ENCODE results near the gene JARID2.

JARID2 gene

GRCh38 chr6:15242937-15243614 lies 2.8 kb upstream of the JARID2 start:
- H3K27ac Mint-ChIP-seq: no peak overlapping the region
- peaks cover 13% of the 10 kb centered on the region for H3K36me3 Mint-ChIP-seq (ENCODE audit: low read depth)
- ATAC-seq (no peak), DNase-seq (no peak)
- H3K27me3 Mint-ChIP-seq: no peaks in the 10 kb centered on the region
- H3K4me1 Mint-ChIP-seq: peaks cover 11% of the 10 kb centered on the region
- H3K9me3 Mint-ChIP-seq: no peaks in the 10 kb centered on the region
- no peak overlapping the region for H3K4me3 Mint-ChIP-seq

- peaks cover 13% of the 10 kb centered on the region for H3K4me1 Mint-ChIP-seq
- DNase-seq (no peak), ATAC-seq (no peak)
- no peaks in the 10 kb centered on the region for H3K27me3 Mint-ChIP-seq
- no peaks in the 10 kb centered on the region for H3K9me3 Mint-ChIP-seq
- H3K36me3 Mint-ChIP-seq (ENCODE audit: low read depth): peaks cover 15% of the 10 kb centered on the region
- H3K4me3 Mint-ChIP-seq: peak overlapping the region; percentile 97
- H3K27ac Mint-ChIP-seq: peak overlapping the region; percentile 73
Measured at GRCh38 chr6:15243910-15244619, 1.8 kb upstream of the JARID2 start.

GRCh38 chr6:15244620-15245360 lies 1.1 kb upstream of the JARID2 start:
- ATAC-seq: peak; percentile 9
- Mint-ChIP-seq H3K4me1 (peaks cover 20% of the 10 kb centered on the region), H3K27ac (peak overlapping the region; percentile 96), H3K9me3 (no peaks in the 10 kb centered on the region), H3K27me3 (no peaks in the 10 kb centered on the region), H3K36me3 (ENCODE audit: low read depth) (peaks cover 15% of the 10 kb centered on the region), H3K4me3 (peak overlapping the region; percentile 97)
- DNase-seq: peak; percentile 58

GRCh38 chr6:15246217-15246665 lies 372 bp downstream of the JARID2 start:
- H3K4me3 Mint-ChIP-seq: peak overlapping the region; percentile 97
- ATAC-seq (no peak), DNase-seq (no peak)
- H3K36me3 Mint-ChIP-seq (ENCODE audit: low read depth): peaks cover 19% of the 10 kb centered on the region
- H3K27ac Mint-ChIP-seq: peak overlapping the region; percentile 96
- H3K9me3 Mint-ChIP-seq: no peaks in the 10 kb centered on the region
- H3K27me3 Mint-ChIP-seq: no peaks in the 10 kb centered on the region
- peaks cover 35% of the 10 kb centered on the region for H3K4me1 Mint-ChIP-seq

GRCh38 chr6:15246666-15247499 lies 1.0 kb downstream of the JARID2 start:
- peak overlapping the region; percentile 97 for H3K4me3 Mint-ChIP-seq
- H3K27me3 Mint-ChIP-seq: no peaks in the 10 kb centered on the region
- H3K27ac Mint-ChIP-seq: peak overlapping the region; percentile 96
- ATAC-seq: no peak
- H3K9me3 Mint-ChIP-seq: no peaks in the 10 kb centered on the region
- peak; percentile 32 for DNase-seq
- H3K36me3 Mint-ChIP-seq (ENCODE audit: low read depth): peaks cover 20% of the 10 kb centered on the region
- peaks cover 41% of the 10 kb centered on the region for H3K4me1 Mint-ChIP-seq

GRCh38 chr6:15247500-15248450 lies 1.9 kb downstream of the JARID2 start:
- peaks cover 50% of the 10 kb centered on the region for H3K4me1 Mint-ChIP-seq
- H3K27me3 Mint-ChIP-seq: no peaks in the 10 kb centered on the region
- peak overlapping the region; percentile 97 for H3K4me3 Mint-ChIP-seq
- peaks cover 21% of the 10 kb centered on the region for H3K36me3 Mint-ChIP-seq (ENCODE audit: low read depth)
- H3K27ac Mint-ChIP-seq: peak overlapping the region; percentile 96
- DNase-seq (peak; percentile 67), ATAC-seq (peak; percentile 13)
- no peaks in the 10 kb centered on the region for H3K9me3 Mint-ChIP-seq

GRCh38 chr6:15248451-15249370 lies 2.8 kb downstream of the JARID2 start:
- Mint-ChIP-seq H3K4me1 (peaks cover 60% of the 10 kb centered on the region), H3K36me3 (ENCODE audit: low read depth) (peaks cover 27% of the 10 kb centered on the region), H3K27me3 (no peaks in the 10 kb centered on the region), H3K4me3 (peak overlapping the region; percentile 95), H3K27ac (peak overlapping the region; percentile 95), H3K9me3 (no peaks in the 10 kb centered on the region)
- DNase-seq: peak; percentile 95
- peak; percentile 53 for ATAC-seq

- H3K4me3 Mint-ChIP-seq: peak overlapping the region; percentile 95
- H3K9me3 Mint-ChIP-seq: no peaks in the 10 kb centered on the region
- H3K27ac Mint-ChIP-seq: peak overlapping the region; percentile 95
- peaks cover 60% of the 10 kb centered on the region for H3K4me1 Mint-ChIP-seq
- DNase-seq: no peak
- no peaks in the 10 kb centered on the region for H3K27me3 Mint-ChIP-seq
- peaks cover 35% of the 10 kb centered on the region for H3K36me3 Mint-ChIP-seq (ENCODE audit: low read depth)
- ATAC-seq: no peak
Measured at GRCh38 chr6:15249371-15250019, 3.6 kb downstream of the JARID2 start.

- Mint-ChIP-seq H3K36me3 (ENCODE audit: low read depth) (peaks cover 42% of the 10 kb centered on the region), H3K27me3 (no peaks in the 10 kb centered on the region), H3K4me1 (peaks cover 69% of the 10 kb centered on the region), H3K27ac (peak overlapping the region; percentile 95), H3K9me3 (no peaks in the 10 kb centered on the region), H3K4me3 (peak overlapping the region; percentile 95)
- ATAC-seq (no peak), DNase-seq (no peak)
Measured at GRCh38 chr6:15250187-15251168, 4.6 kb downstream of the JARID2 start.

GRCh38 chr6:15252195-15252594 lies 6.3 kb downstream of the JARID2 start:
- peak overlapping the region; percentile 95 for H3K4me3 Mint-ChIP-seq
- no peak for DNase-seq
- no peaks in the 10 kb centered on the region for H3K9me3 Mint-ChIP-seq
- no peaks in the 10 kb centered on the region for H3K27me3 Mint-ChIP-seq
- H3K4me1 Mint-ChIP-seq: peaks cover 87% of the 10 kb centered on the region
- H3K27ac Mint-ChIP-seq: peak overlapping the region; percentile 93
- peaks cover 38% of the 10 kb centered on the region for H3K36me3 Mint-ChIP-seq (ENCODE audit: low read depth)
- ATAC-seq: no peak

All from activated naive CD8-positive, alpha-beta T cell treated with anti-CD3 and anti-CD28 coated beads, Interleukin-2, amount 50 U/mL, for 24 hours (primary cell).